Upper lobe of left lung (tissue), 6 donors: Measurements from ENCODE around the gene CKAP2. TPM values are rescaled to one million over a fixed set of nuclear protein-coding genes. Genes with fewer than 3 reads are reported as not detected.

Experiments used
- ATAC-seq, 2 donors: fragments of 200-7000 bp; cut with Tn5 transposase; one replicate each; pipeline ENCODE4 v1.9.1; 2022; ENCODE audit warnings: mild to moderate bottlenecking in 2 of 2, moderate library complexity in 2 of 2; ENCODE audit not compliant: low FRiP score in 2 of 2
- DNase-seq, 2 donors: peaks; one replicate each; pipeline ENCODE4 v3.0.0-alpha.2; 2019 to 2020
- H3K27ac ChIP-seq, 4 donors: fragments of 200-600 bp; sonication (generic); one replicate each; pipeline ENCODE4 v1.5.1; 2016 to 2019
- H3K27me3 ChIP-seq, 4 donors: fragments of 200-600 bp; sonication (generic); one replicate each; pipeline ENCODE4 v1.5.1; 2017 to 2019
- H3K36me3 ChIP-seq, 4 donors: fragments of 200-600 bp; sonication (generic); one replicate each; pipeline ENCODE4 v1.5.1; 2016 to 2019
- H3K4me1 ChIP-seq, 4 donors: fragments of 200-600 bp; sonication (generic); one replicate each; pipeline ENCODE4 v1.5.1; 2018 to 2019
- H3K4me3 ChIP-seq, 4 donors: fragments of 200-600 bp; sonication (generic); one replicate each; pipeline ENCODE4 v1.5.1; 2017 to 2019; ENCODE audit warnings: mild to moderate bottlenecking in 2 of 4, moderate library complexity in 1 of 4
- H3K9me3 ChIP-seq, 4 donors: fragments of 200-600 bp; sonication (generic); one replicate each; pipeline ENCODE4 v1.5.1; 2018 to 2019
- EP300 ChIP-seq, 4 donors: sonication (generic); formaldehyde crosslinking; IDR thresholded peaks; one replicate each; pipeline ENCODE4 v1.5.1; 2017; ENCODE audit warnings: antibody characterized with exemption in 4 of 4, control low read depth in 2 of 4
- POLR2A ChIP-seq, 4 donors: fragments of 450-650 bp; IDR thresholded peaks; one replicate each; pipeline ENCODE4 v1.5.1; 2016 to 2017; ENCODE audit warnings: antibody characterized with exemption in 4 of 4, mild to moderate bottlenecking in 2 of 4
- POLR2AphosphoS5 ChIP-seq, 2 donors: sonication (generic); formaldehyde crosslinking; IDR thresholded peaks; one replicate each; pipeline ENCODE4 v1.5.1; 2017; ENCODE audit warnings: antibody characterized with exemption in 2 of 2
- WGBS, 2 donors: methylation state at CpG; one replicate each; pipeline ENCODE4 v1.1.5; 2017 to 2018; 5-methylcytosine and 5-hydroxymethylcytosine counted together
- total RNA-seq, 6 donors: library from RNA; depleted of rRNA in 4 of 6; stranded (reverse); fragments of >200 nt in 4 of 6; gene quantifications; one replicate each; pipeline versions ENCODE4 v1.1.0 to v1.2.1, GENCODE V29; 2016 to 2021
- TF ChIP-seq, protein P1 (sequence below), 6 experiments: fragments of 450-650 bp in 4 of 6; fragments of 200-600 bp in 2 of 6; sonication (generic) in 2 of 6; IDR thresholded peaks; one replicate each; pipeline ENCODE4 v1.5.1; 2016 to 2019; ENCODE audit warnings: antibody characterized with exemption in 6 of 6
- donor health status: DM: no; HTN: no; CAD: no; lungs with moderate emphysema.
- donor health status: DM: no; HTN: yes; CAD: no; lungs with severe emphysema.

CKAP2 gene
- total RNA-seq, 6 donors from 2014 or later = 4.2 to 18.2 (median 8.8) TPM

DNA sequence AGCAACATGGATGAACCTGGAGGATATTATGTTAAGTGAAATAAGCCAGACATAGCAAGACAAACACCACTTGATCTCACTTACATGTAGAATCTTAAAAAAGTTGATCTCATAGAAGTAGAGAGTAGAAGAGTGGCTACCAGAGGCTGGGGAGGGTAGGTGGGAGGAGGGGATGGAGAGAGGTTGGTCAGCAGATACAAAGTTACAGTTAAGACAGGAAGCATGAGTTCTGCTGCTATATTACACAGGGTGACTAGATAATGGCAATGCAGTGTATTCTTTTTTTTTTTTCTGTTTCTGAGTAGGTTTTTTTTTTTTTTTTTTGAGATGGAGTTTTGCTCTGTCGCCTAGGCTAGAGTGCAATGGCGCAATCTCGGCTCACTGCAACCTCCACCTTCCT, 34.1 kb upstream of the CKAP2 start:
- ATAC-seq (no peak), DNase-seq (no peak)
- peaks cover 5 to 74% (median 30%) of the 10 kb centered on the region in 4 donors for H3K36me3 ChIP-seq
- no peak overlapping the region for H3K4me3 ChIP-seq
- no peak overlapping the region for H3K27ac ChIP-seq
- peaks cover 0 to 3% (median 0%) of the 10 kb centered on the region in 4 donors for H3K4me1 ChIP-seq
- no peaks in the 10 kb centered on the region for H3K9me3 ChIP-seq
- TF ChIP-seq POLR2A (IDR thresholded peaks at IDR 0.05) (no peak), EP300 (IDR thresholded peaks at IDR 0.05) (no peak)
- H3K27me3 ChIP-seq = no peaks in the 10 kb centered on the region
- WGBS, 2 donors = 80 to 85% methylated on average over 3 of the region's 3 CpGs

DNA sequence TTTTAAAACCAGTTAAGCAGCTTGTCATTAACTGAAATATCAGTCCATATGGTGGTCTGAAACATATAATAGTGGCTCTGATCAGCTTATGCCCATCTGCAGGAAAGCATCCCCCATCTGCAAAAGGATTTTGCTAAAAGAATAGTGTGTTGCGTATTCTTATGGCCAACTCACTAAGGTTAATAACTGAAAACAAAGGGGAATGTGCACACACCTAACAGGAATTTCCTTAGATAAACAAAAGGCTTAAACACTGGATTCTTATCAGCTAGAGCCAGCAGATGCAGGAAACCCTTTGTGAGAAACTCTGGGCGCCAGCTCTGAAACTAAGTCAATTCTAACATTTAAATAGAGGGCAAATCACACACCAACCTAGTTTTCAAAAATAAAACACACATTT, 27.0 kb upstream of the CKAP2 start:
- peak overlapping the region in 1 of 4 donors; percentile 43 for H3K27ac ChIP-seq
- no peak for DNase-seq
- H3K27me3 ChIP-seq = no peaks in the 10 kb centered on the region
- ATAC-seq = no peak
- H3K36me3 ChIP-seq = peaks cover 12 to 61% (median 22%) of the 10 kb centered on the region in 4 donors
- H3K4me1 ChIP-seq = peaks cover 8 to 18% (median 13%) of the 10 kb centered on the region in 4 donors
- no peak overlapping the region for H3K4me3 ChIP-seq
- no peak for TF ChIP-seq POLR2AphosphoS5 (IDR thresholded peaks at IDR 0.05)
- TF ChIP-seq POLR2A (IDR thresholded peaks at IDR 0.05) = no peak
- TF ChIP-seq, protein P1, sequence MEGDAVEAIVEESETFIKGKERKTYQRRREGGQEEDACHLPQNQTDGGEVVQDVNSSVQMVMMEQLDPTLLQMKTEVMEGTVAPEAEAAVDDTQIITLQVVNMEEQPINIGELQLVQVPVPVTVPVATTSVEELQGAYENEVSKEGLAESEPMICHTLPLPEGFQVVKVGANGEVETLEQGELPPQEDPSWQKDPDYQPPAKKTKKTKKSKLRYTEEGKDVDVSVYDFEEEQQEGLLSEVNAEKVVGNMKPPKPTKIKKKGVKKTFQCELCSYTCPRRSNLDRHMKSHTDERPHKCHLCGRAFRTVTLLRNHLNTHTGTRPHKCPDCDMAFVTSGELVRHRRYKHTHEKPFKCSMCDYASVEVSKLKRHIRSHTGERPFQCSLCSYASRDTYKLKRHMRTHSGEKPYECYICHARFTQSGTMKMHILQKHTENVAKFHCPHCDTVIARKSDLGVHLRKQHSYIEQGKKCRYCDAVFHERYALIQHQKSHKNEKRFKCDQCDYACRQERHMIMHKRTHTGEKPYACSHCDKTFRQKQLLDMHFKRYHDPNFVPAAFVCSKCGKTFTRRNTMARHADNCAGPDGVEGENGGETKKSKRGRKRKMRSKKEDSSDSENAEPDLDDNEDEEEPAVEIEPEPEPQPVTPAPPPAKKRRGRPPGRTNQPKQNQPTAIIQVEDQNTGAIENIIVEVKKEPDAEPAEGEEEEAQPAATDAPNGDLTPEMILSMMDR (IDR thresholded peaks at IDR 0.05) = no peak
- TF ChIP-seq EP300 (IDR thresholded peaks at IDR 0.05) = peak in 1 of 4 donors; percentile 58
- WGBS, 2 donors = 55 to 56% methylated on average over 2 of the region's 2 CpGs
- H3K9me3 ChIP-seq = no peaks in the 10 kb centered on the region

DNA sequence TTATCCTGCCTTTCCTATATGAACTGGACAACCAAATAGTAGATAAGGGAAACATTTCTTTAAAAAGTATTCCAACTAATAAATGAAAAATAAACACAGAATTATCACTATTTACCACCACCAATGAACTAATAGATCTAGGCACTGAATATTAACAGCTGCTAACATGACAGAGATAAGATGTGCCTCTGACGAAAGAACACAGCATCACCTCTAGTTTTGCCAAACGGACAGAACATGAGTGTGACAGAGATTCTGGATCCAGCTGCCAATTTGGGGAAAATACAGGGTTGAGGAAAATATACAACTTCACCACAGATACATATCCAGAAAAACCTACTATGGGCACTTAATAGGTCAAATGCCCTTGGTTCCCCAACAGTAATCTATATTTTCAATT, 22.8 kb upstream of the CKAP2 start:
- DNase-seq (no peak), ATAC-seq (no peak)

DNA sequence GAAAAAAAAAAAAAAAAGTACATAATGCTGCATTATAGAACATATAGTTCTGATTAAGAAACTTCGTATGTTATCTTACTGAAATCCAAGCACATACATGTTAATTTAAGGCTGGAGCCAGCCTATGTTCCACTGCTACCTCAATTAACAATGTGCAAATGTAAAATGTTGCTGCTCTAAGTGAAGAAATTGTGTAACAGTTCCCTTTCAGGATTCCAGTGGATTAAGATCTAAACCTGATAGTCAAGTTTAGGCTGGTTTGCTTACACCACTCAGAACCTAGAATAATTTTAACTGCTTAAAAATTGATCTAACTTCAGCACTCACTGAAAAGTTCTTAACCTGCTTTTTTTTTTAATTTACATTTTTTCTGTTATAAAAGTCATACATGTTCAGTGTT, 9.0 kb upstream of the CKAP2 start:
- no peak for DNase-seq
- ATAC-seq = no peak
- Histone ChIP-seq H3K4me3 (no peak overlapping the region), H3K27me3 (no peaks in the 10 kb centered on the region), H3K9me3 (no peaks in the 10 kb centered on the region), H3K4me1 (peaks cover 20 to 33% (median 22%) of the 10 kb centered on the region in 4 donors), H3K27ac (no peak overlapping the region), H3K36me3 (peaks cover 3 to 20% (median 9%) of the 10 kb centered on the region in 4 donors)
- TF ChIP-seq POLR2A (IDR thresholded peaks at IDR 0.05) (no peak), EP300 (IDR thresholded peaks at IDR 0.05) (no peak), POLR2AphosphoS5 (IDR thresholded peaks at IDR 0.05) (no peak)
- TF ChIP-seq, protein P1 (IDR thresholded peaks at IDR 0.05) = no peak
- WGBS, 2 donors = 76 to 79% methylated on average over 1 of the region's 1 CpG

More for the DNA sequence above, 22.8 kb upstream of the CKAP2 start:
- Histone ChIP-seq H3K4me3 (no peak overlapping the region), H3K27me3 (no peaks in the 10 kb centered on the region), H3K36me3 (peaks cover 11 to 59% (median 20%) of the 10 kb centered on the region in 4 donors), H3K9me3 (no peaks in the 10 kb centered on the region), H3K27ac (peak overlapping the region in 2 of 4 donors; percentile 2 to 35), H3K4me1 (peaks cover 13 to 22% (median 17%) of the 10 kb centered on the region in 4 donors)
- WGBS, 2 donors = 76 to 95% methylated on average over 2 of the region's 2 CpGs
- TF ChIP-seq POLR2A (IDR thresholded peaks at IDR 0.05) (no peak), POLR2AphosphoS5 (IDR thresholded peaks at IDR 0.05) (no peak), EP300 (IDR thresholded peaks at IDR 0.05) (no peak)
- TF ChIP-seq, protein P1 (IDR thresholded peaks at IDR 0.05) = no peak

DNA sequence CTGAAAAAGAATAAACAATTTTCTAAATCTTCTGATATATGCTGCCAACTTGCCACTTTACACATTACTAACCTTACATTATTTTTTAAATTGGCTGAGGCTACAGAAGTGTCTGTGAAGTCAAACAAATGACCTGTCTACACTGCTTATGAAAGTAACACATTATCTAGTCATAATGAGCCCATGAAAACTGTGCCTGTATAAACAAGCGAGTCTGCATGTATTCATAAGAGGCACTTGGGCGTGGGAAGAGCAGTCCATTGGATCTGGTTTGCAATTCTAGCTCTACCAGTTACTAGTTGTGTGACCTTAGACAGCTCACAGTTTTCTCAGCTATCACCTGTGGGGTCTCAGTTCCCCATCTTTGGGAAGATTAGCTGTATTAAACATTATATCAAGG, 7.9 kb upstream of the CKAP2 start:
- Histone ChIP-seq H3K9me3 (no peaks in the 10 kb centered on the region), H3K4me3 (no peak overlapping the region), H3K4me1 (peaks cover 20 to 33% (median 22%) of the 10 kb centered on the region in 4 donors), H3K27me3 (no peaks in the 10 kb centered on the region), H3K27ac (no peak overlapping the region), H3K36me3 (peaks cover 0 to 9% (median 0%) of the 10 kb centered on the region in 4 donors)
- no peak for ATAC-seq
- 63% methylated on average over 2 of the region's 2 CpGs for WGBS, 2 donors
- TF ChIP-seq, protein P1 (IDR thresholded peaks at IDR 0.05) = no peak
- TF ChIP-seq POLR2A (IDR thresholded peaks at IDR 0.05) (no peak), POLR2AphosphoS5 (IDR thresholded peaks at IDR 0.05) (no peak), EP300 (IDR thresholded peaks at IDR 0.05) (no peak)
- no peak for DNase-seq
